Measurements from ENCODE around the gene NMRAL1.

The NMRAL1 gene

DNA sequence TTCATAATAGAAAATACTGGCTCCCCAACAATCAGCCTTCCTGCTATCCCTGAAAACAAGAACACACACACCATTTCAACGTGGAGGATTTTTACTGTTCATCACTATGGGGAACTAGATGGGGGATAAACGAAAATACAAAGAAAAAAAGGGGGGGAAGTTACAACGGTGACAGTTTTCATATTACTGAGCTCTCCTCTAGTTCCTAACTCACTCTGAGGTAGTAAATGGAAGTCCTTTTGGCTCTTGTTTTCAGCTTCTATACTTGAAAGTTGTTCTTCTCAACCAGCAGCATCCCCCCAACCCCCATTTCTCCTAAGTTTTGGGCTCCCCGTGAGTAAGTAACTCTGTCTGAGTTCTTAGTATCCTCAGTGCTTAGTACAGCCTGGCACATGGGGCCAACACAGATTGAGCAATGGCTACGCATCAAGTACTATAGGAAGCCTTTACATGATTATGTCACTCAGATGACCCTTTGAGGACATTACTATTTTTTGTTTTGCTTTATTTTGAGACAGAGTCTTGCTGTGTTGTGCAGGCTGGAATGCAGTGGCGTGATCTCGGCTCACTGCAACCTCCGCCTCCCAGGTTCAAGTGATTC lies 53.8 kb downstream of the NMRAL1 start:
- DNase-seq, result no peak

DNA sequence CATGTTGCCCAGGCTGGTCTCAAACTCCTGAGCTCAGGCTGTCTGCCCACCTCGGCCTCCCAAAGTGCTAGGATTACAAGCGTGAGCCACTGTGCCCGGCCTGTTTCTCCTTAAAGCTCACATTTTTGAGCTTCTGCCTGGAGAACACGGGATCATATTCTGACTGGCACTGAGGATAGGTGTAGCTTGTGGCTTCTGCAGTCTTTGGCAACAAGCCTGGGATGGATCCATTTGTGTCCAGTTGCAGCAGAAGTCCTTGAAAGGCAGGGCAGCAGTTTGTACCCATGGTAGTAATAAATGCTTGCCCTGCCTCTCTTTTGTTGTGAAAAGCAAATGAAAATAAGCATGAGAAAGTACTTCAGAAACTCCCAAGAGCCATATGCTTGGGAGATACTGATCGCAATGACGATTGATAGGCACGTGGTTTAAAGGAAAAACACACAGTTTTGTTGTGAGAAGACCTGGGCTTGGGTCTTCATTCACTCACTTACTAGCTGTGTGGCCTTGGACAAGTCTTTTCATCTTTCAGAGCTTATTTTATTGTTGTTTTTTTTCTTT lies 54.9 kb downstream of the NMRAL1 start:
- no peak for DNase-seq

DNA sequence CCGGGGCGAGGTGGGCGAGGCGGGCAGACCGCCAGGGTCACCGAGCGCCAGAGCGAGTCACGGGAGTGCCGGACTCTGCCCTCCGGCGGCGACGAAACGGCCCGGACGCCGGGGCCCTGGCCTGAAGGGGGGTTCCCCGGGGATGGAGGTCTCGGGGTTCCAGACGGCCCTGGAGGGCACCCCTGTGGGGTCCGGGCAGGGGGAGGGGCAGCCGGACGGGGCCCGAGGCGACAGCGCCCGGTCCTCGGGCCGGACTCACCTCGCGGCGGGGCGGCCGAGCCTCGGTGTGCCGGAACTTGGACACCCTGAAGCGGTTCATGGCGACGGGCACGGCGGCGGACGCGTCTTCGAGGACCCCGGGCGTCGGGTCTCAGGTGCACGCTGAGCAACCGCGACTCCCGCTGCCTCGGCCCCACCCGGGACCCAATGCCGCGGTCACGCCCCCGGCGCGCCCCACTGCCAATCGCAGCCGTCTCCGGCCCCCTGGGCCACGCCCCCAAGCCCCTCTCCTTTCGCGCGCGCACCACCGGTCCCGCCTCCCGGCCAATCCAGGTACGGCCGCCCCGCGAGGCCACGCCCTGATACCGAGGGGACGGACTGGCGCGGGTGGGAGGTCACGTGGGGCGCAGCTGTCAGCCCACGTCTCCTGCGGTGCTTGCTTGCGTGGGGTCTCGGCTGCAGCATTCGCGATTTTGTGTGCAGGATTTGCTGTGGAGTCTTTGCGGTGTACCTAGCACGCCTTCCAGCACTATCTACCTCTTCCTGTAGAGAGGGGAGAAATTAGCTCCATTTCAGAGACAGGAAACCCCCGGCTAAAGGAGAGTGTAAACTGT lies 58.0 kb downstream of the NMRAL1 start, which contains the start of gene CORO7:
TSS of gene CORO7 (minus strand) at position 397 of the 833 bp plus-strand sequence. CDS start at position 319, 78 bp downstream.
- peak; percentile 98 for DNase-seq

DNA sequence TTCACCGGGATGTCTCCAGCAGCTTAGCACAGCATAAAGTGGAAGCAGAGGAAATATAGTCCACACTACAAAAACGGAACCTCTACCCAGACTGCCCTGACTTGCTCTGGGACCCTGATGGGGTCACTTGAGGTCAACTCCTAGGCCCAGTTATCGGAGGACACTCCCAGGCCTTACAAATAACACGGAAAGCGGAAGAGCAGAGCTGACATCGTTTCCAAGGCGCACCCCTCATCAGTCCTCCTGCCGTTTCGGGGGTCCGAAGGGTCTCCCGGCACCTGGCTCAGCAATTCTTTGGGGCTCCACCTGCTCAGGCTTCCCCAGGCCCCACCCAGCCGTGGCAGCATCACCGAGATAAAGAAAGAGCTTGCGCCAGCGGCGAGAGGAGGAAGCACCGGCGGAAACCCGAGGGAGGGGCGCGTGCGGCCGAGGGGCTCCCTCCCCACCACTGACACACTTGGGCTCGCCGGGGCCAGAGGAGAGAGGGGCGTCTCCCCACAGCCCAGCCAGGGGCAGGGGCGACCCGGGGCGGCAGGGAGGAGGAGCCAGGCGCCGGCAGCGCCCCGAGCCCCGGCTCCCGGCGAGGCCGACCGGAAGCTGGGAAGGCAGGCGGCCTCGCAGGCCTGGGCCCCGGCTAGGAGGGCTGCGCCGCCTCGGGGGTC lies 58.8 kb downstream of the NMRAL1 start:
- DNase-seq, result peak; percentile 64

DNA sequence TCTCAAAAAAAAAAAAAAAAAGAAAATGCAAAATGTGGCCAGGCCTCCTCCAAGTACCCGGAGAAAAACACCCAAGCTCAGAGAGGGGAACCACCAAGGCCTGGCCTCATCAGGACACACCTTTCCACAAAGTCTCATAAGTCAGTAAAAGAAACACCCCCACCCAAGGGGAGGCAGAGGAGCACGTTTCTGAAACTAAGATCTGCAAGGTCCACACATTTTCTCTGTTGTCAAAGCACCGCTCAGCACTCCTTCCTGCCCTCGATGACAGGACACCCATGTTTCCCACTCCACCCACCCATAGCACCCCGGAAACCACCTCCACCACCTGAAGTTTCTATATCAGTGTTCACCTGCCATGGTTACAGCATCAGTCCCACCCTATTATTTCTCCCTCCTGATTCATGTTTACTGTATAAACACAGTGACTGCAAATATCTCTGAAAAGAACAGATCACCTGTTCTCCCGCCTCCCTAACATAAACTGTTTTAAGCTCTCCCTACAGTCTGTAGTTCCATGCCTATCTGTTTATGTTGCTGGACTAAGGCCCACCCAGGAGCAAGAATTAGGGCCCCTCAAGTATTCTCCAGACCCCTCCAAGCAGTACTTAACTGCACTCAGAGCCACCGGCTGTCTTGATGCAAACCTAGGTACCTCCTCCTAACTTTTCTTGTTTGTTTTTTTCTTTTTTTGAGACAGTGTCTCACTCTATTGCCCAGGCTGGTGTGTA lies 60.1 kb downstream of the NMRAL1 start:
- DNase-seq, result peak; percentile 69

DNA sequence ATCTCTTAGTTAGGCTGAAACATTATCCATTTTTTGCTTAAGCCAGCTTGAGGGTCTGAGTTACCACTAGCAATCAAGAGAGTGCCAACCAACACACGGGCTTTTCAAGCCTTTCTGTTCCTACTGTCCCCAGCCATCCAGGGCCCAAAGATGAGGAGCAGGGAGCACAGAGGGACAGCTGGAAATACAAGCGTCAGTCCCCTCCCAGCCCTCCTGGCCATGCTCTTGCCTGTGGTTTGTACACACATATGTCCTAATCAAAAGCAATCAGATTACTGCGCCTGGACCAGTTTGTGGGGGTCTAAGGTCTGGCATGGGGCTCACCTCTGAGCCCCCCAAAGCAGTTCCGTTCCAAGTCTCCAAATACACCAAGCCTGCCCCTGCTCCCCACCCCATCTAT lies 61.6 kb downstream of the NMRAL1 start:
- no peak for DNase-seq

DNA sequence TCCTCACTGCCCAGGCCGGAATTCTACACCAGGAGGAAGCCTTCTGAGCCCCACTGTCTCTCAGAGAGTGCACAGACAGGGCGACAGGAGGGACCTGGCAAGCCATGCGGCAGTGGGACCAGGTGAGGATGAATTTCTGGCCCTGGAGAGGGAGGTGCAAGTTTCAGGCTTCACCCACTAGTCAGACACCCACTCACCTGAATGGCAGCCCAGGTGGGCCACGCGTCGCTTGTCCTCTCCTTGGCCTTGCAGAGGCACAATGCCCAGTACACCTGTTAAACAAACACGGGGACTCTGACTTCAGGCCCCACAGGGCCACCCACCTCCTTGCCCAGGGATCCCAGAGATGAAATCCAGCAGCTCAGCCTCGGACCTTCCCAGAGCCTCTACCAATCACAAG lies 62.3 kb downstream of the NMRAL1 start:
- DNase-seq, result no peak

Data from activated CD4-positive, CD25-positive, alpha-beta regulatory T cell treated with anti-CD3 and anti-CD28 coated beads, Interleukin-2, amount 50 U/mL, for 72 hours (primary cell).